GM18498 (cell line): ENCODE measurements around the gene UBD.

Source experiments
- ATAC-seq: cut with Tn5 transposase; IDR thresholded peaks from one replicate; pipeline ENCODE4 v1.9.1; 2021; ENCODE audit warnings: mild to moderate bottlenecking, moderate library complexity; ENCODE audit not compliant: unreplicated experiment

The UBD gene

GRCh38 chr6:29561606-29562181, 2.2 kb upstream of the UBD start:
- no peak for ATAC-seq

DNA sequence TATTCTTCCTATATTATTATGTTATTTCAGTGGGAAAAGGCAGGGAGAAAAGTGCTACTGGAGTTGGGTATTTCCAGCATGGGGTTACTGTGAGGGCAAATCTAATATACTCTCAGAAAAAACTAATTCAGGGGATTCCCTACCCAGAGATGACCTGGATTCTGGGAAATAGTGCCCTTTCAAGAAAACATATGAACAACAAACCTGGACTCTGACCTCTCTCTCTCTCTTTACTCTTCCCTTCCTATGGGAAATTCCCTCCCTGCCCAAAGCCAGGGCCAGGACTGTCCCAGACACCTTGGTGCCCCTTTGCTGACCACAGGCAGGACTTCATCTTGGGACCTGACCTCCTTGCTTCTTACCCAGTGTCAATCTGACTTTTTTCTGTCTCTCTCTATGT, 1.6 kb upstream of the UBD start:
- ATAC-seq, result no peak

GRCh38 chr6:29558439-29559079, 973 bp downstream of the UBD start:
- ATAC-seq, result no peak

- no peak for ATAC-seq
These were observed 2.2 kb downstream of the UBD start for GRCh38 chr6:29557320-29557719.

DNA sequence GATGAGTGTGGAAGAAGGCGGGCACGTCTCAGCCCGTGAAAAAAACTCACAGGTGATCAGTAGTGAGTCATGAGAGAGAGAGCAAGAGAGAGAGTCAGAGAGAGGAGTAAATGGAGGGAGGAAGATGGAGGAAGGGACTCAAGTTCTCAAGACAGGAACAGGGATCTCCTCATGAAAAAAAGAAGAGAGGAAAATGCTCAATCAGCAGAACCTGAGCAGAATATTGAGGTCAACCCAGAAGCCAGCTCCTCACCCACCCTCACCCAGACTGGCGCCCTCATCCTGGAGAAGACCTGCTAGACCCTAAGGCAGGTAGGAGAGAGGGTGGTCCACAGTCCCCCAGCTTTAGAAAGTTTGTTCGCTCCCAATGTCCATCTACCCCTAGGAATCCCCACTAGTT, 4.8 kb downstream of the UBD start:
- ATAC-seq, result no peak

DNA sequence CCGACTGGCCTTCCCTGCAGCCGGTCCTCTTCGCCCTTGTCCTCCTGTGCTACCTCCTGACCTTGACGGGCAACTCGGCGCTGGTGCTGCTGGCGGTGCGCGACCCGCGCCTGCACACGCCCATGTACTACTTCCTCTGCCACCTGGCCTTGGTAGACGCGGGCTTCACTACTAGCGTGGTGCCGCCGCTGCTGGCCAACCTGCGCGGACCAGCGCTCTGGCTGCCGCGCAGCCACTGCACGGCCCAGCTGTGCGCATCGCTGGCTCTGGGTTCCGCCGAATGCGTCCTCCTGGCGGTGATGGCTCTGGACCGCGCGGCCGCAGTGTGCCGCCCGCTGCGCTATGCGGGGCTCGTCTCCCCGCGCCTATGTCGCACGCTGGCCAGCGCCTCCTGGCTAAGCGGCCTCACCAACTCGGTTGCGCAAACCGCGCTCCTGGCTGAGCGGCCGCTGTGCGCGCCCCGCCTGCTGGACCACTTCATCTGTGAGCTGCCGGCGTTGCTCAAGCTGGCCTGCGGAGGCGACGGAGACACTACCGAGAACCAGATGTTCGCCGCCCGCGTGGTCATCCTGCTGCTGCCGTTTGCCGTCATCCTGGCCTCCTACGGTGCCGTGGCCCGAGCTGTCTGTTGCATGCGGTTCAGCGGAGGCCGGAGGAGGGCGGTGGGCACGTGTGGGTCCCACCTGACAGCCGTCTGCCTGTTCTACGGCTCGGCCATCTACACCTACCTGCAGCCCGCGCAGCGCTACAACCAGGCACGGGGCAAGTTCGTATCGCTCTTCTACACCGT, 6.1 kb downstream of the UBD start:
- ATAC-seq, result no peak

DNA sequence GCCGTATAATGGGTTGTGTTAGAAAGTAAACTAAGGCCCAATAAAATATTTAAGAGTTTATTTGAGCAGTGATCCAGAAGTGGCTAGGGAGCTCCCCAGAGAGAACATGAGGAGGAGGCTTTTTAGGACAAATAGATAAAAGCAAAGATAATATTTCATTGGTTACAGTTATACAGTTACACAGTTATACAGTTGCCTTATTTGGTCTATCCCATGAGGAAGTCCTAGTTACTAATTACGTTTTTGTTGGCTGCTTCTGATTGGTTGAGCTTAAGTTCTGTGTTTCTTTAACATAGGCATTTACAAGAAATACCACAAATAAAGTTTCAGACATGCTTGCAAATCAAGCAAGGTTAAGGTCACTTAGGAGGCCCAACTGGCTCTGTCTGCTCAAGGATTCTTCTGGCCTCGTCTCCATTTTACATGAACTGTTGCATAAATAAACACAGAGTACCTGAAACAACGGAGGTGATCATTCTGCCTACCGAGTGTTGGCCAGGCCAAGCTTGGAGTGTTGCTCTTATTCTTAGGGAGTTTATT, 7.0 kb downstream of the UBD start:
- ATAC-seq, result peak; percentile 92

GRCh38 chr6:29547573-29547972, 12.0 kb downstream of the UBD start:
- no peak for ATAC-seq

- no peak for ATAC-seq
These were observed 21.7 kb downstream of the UBD start for GRCh38 chr6:29537714-29538403.

DNA sequence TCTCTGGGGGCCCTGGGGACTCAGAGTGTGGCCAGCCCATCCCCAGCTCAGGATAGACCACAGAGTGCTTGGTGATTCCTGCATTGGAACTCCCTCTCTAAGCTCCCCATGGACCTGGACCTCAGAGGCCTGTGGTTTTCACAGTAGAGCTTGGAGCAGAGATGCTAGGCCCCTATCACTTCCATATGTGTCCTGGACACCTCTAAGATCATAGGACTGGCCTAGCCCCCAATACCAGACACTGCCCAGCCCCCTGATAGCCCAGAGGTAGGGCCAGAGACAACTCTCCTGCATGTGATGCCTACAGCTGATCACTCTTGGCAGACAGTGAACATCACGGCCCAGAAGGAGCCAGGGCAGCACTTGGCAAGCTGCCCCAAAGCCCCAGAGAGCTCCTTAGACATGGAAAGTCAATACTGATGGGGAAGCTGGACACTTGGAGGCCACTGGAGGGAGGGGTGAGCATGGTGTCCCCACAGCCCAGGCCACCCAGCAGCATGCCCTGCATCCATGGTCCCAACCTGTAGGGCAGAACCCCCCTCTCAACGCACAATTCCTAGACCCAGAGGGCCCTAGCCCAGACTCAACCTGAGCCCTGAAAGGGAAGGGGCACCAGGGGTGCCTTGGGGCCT, 27.1 kb downstream of the UBD start:
- ATAC-seq, result no peak

GRCh38 chr6:29531668-29532067, 27.9 kb downstream of the UBD start:
- ATAC-seq, result no peak

GRCh38 chr6:29530671-29531310, 28.7 kb downstream of the UBD start:
- ATAC-seq, result no peak

DNA sequence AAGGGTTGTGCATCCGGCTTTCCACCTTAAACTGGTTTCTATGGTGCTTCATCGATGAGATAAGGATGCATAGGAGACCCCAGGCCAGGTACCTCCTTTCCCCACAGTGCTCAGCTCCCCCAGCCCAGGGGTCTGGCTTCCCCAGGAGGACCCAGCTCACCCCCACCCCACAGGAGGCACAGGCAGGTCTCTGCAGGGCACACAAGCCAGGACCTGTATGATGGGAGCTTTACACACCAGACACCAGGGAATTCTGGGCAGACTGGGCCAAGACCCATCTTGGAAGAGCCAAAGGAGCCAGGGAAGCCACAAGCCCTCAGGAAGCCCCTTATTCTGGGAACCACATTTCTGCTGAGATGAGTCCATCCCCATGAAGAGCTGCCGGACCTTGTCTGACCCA, 29.6 kb downstream of the UBD start:
- no peak for ATAC-seq

DNA sequence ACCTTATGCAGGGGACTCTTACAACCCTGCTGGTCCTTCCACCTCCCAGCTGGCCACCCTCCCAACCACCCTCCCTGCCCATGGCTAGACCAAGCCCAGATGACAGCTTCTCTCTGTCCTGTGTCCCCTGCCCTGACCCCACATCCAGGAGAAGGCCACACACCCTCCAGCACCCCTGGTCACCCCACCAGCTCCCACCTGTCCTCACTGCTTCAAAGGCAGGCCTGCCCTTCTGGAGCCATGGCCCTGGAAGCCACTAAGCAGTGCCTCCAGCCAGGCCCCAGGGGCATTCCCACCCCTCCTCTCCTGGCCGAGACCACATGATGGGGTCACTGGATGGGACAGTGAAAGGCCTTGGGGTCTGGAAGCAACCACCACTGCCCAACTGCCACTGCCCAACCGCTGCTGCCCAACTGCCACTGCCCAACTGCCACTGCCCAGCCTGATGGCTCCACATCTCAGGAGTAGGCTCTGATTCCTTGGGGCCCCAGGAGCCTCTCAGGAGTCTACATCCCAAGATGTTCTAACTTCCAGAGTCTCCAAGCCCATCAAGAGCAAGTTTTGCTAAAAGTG, 30.5 kb downstream of the UBD start:
- ATAC-seq, result no peak

GRCh38 chr6:29528300-29528931, 31.1 kb downstream of the UBD start:
- ATAC-seq, result no peak

- no peak for ATAC-seq
These were observed 32.0 kb downstream of the UBD start for GRCh38 chr6:29527564-29527963.

GRCh38 chr6:29527126-29527525, 32.4 kb downstream of the UBD start:
- ATAC-seq, result no peak

GRCh38 chr6:29525311-29525639, 34.3 kb downstream of the UBD start:
- ATAC-seq, result no peak

DNA sequence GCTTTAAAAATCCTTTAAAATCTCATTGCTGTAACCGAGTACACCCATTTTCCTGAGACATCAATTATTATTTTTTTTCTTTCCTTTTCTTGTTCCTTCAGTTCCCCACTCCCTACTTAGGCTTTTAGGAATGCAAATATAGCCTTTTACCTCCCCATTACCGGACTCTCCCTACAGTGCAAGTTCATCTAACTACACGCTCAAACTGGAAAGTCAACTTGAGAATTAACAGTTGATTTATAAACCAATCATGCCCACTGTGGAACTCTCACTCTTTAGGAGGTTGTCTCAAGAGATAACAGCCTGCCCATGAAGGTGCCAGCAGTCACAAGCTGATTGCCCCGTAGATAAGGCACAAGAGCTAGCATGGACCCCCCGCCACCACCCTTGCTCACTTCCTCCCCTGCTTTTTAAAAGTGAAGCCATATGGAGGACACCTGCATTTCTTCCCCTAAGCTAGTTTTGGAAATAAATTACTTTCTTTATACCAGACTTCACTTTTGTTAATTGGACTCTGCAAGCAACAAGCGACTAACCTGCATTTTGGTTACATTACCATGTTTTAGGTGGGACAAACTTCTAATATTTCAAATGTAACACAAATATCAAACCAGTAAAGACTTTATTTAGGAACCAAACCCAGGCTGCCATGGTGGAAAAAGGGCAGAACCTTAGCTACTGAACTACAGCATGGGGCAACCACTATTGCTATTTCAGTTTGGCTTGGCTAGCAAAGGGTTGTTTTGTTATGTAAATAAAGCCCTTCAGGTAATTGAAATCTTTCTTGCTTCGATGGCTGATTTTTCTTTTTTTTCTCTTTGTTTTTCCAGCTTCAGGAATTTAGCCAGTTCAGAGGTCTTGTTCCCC, 34.9 kb downstream of the UBD start:
- ATAC-seq, result no peak
